GM18951 (cell line): Measurements from ENCODE around the gene SEC22A.

ENCODE experiments used
- POLR2A ChIP-seq: IDR thresholded peaks from 4 replicates; pipeline ENCODE4 v1.6.1; 2011; ENCODE audit warnings: mild to moderate bottlenecking; ENCODE audit not compliant: insufficient read length, insufficient read depth; ENCODE audit errors: extremely low read depth
- in situ Hi-C: fragments of 300-500 bp; cut with MboI; formaldehyde crosslinking; loops from one replicate; pipeline ENCODE4 v1.12.0; 2022; ENCODE audit warnings: low sequenced_read_pairs, mixed read lengths, inconsistent platforms; ENCODE audit not compliant: unreplicated experiment

The SEC22A gene

GRCh38 chr3:123301331-123302184, 99.8 kb downstream of the SEC22A start:
- in situ Hi-C loops, result no loop called here
- no peak for TF ChIP-seq POLR2A

- in situ Hi-C loops, result no loop called here
Measured at GRCh38 chr3:123302961-123303360, 101.2 kb downstream of the SEC22A start.

DNA sequence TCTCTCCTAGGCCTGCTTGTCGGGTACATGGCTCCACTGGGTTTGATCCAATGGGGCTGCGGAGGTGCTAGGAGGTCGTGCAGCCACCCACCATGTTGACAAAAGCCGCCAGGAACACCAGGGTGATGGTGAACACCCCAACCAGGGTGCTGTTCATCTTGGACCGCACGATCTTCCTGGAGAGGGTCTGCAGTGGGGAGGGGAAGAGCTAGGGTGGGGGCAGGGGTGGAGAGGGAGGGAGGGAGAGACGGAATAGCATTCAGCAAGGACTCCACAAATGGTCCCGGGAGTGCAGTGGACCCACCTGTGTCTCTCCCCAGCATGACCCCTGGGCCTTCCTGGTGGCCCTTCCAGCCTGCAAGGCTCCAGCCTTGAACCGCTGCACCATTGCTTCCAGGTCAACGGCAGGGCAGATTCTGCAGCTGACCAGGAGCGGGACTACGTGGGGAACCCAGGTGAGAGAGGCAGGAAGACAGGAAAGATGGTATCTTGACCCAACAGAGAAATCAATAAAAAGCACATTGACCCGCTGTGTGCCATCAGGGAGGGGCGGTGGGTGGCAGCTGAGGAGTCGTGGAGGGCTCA, 102.3 kb downstream of the SEC22A start:
- in situ Hi-C loops, result no loop called here
- TF ChIP-seq POLR2A, result no peak

More at GRCh38 chr3:123302961-123303360, 101.2 kb downstream of the SEC22A start:
- TF ChIP-seq POLR2A, result no peak

- no peak for TF ChIP-seq POLR2A
- in situ Hi-C loops, result no loop called here
Measured at GRCh38 chr3:123305192-123305591, 103.4 kb downstream of the SEC22A start.

GRCh38 chr3:123307064-123307463, 105.3 kb downstream of the SEC22A start:
- no peak for TF ChIP-seq POLR2A
- in situ Hi-C loops, result no loop called here

- TF ChIP-seq POLR2A, result no peak
- in situ Hi-C loops, result no loop called here
Measured at GRCh38 chr3:123310186-123310585, 108.4 kb downstream of the SEC22A start.

- no peak for TF ChIP-seq POLR2A
- in situ Hi-C loops, result no loop called here
Measured at GRCh38 chr3:123310741-123311140, 109.0 kb downstream of the SEC22A start.

DNA sequence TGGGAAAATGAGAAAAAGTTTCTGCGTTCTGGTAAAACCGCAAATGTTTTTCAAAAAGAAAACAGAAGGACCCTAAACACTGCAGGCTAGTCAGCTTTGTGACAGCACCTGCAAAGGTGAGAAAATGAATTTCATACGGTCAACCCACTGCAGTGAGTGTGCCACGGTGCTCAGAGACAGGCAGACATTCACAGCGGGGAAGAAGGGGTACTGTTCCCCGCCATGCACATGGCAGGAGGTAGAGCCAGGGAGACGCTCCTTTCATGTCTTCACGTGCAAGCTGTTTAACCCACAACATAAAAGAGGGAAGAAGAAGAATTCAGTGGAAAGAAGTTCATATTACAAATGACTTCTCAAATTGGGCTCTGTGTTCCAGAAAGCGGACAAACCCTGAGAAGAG, 109.5 kb downstream of the SEC22A start:
- TF ChIP-seq POLR2A, result no peak
- in situ Hi-C loops, result no loop called here

GRCh38 chr3:123312331-123313265, 110.9 kb downstream of the SEC22A start:
- TF ChIP-seq POLR2A, result no peak
- in situ Hi-C loops, result no loop called here

DNA sequence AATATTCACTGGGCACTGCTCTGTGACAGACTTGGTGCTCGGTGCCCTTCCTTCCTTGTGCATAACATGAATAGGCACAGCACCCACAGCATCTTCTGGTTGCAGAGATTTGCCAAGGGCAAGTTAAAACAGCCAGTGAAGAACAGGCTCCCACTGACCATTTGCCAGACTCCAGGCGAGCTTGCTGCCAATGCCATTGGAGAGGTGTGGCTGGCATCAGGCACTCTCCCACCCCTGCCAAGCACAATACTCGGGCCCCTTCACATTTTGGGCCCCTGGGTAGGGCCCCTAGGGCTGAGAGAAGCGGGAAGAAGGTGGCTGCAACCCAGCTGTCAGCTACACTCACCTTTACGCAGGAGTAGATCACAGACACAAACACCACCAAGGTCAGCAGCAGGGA, 112.1 kb downstream of the SEC22A start:
- in situ Hi-C loops, result no loop called here
- no peak for TF ChIP-seq POLR2A

GRCh38 chr3:123314359-123315270, 112.9 kb downstream of the SEC22A start:
- in situ Hi-C loops, result no loop called here

DNA sequence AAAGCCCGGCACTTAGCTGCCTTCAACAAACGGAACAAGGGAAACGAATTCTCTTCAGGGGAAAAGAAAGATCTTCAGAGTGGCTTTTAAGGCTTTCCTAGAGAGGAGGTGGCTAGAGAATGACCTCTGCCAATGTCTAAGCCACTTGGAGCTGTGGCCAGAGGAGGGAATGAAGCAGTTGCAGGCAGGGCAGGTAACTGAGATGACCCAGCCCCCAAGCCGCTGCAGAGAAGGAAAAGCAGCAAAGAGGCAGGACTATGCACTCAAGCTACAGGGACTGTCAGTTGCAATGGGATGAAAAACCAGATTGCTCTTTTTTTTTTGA, 113.5 kb downstream of the SEC22A start:
- in situ Hi-C loops, result no loop called here
- TF ChIP-seq POLR2A, result no peak

More at GRCh38 chr3:123314359-123315270, 112.9 kb downstream of the SEC22A start:
- TF ChIP-seq POLR2A, result no peak

- no peak for TF ChIP-seq POLR2A
- in situ Hi-C loops, result no loop called here
Measured at GRCh38 chr3:123317716-123318115, 116.0 kb downstream of the SEC22A start.

DNA sequence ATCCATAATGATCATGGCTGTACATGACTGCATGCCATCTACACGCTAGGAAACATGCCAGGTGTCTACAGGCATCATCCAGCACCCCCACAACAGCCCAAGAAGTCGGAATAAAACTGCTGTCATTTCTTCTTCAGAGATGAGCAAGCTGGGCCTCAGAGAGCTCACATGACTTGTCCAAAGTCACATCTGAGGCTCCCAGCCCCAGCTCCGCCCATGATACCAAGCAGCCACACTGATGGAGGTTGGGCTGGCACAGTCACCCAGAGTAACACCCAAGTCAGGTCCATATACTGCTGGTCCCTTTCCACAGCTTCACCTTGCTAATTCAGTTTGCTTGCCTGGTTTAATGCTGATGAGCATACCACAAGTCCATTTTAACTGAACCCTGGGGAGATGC, 116.6 kb downstream of the SEC22A start:
- TF ChIP-seq POLR2A, result no peak
- in situ Hi-C loops, result no loop called here
